ENCODE measurements around the gene CNTNAP2.

The CNTNAP2 gene

GRCh38 chr7:147859033-147859432 is 1742.4 kb downstream of the CNTNAP2 start:
- no peak for DNase-seq (ENCODE audit: low read depth)

DNA sequence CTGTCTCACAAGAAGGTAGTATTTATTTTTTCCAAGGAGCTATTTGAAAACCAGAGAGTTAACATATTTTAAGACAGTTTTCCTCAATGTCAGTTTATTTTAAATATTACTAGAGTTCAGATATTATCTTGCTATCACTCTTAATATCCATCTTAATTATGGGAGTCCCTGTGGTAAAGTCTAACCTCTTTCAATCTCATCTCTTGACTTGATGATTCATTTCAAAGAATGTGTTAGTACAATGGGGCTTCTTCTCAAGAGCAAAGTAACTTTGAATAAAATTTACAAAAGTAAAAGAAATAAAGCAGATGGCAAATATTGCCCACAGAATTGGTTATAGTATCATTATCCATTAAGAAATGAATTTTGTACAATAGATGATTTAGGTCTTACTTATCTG is 1742.9 kb downstream of the CNTNAP2 start:
- no peak for DNase-seq (ENCODE audit: low read depth)

DNA sequence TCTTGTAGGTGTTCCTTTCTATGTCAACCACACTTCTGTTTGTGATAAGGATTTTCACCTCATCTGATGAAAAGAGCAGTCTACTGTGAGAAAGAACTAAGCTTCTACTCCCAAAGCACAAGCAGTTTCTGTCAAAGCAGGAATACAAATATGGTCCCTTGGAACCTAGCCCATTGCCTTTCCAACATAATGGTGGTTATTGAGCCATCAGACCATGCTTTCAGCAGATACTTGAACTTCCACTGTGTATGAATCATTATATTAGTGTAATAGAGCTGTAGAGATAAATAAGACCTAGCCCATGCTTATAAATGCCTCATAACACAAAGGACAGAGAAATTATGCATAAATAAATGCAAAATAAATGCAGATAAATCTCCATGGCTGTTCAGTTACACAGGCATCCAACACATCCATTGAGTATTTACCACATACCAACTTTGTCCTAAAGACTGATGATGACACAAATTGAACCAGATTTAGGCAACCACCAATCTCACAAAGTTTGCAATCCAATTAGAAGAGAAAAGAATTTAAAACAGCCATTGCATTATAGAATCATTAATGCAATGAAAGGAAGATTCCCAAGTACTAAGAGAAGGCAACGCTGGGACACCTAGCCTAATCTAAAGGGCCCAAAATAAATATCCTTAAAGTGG is 1744.6 kb downstream of the CNTNAP2 start:
- DNase-seq (ENCODE audit: low read depth) = no peak

- no peak for DNase-seq (ENCODE audit: low read depth)
Observed at GRCh38 chr7:147861945-147862344, 1745.3 kb downstream of the CNTNAP2 start.

GRCh38 chr7:147869456-147869855 is 1752.9 kb downstream of the CNTNAP2 start:
- DNase-seq (ENCODE audit: low read depth) = no peak

DNA sequence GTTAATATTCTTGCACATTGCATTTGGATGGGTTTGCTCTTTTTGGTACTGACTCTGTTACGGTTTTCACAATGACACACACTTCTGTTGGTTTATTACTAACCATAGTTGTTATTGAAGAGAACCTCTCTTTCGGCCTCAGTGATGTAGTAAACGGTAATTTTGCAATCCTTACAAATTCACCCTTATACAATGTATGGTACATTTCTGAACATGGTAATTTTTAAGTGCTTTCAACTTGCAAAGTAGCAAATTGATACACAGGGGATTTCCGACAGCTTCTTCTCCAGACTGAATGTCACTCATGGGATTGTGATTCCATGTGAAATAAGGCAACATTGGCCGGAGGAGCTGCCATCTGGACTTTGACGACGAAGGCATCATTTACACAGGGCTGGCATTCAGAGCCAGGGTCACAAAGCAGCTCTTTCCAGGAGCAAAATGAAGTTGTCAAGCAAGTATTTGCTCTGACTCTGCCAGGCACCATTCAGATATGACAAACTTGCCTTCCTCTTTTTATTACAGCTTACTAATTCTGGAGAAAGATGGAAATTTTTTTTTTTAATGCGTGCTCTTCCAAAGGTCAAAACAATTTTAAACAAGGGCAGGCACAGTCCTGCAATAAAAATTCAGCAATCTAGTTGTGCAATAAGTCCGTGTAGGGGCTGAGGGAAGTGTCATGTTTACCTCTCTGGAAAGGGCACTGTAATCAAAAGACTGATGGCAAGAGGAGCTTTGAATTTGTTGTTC is 1762.5 kb downstream of the CNTNAP2 start:
- DNase-seq (ENCODE audit: low read depth) = no peak

GRCh38 chr7:147885869-147886268 is 1769.3 kb downstream of the CNTNAP2 start:
- DNase-seq (ENCODE audit: low read depth) = no peak

DNA sequence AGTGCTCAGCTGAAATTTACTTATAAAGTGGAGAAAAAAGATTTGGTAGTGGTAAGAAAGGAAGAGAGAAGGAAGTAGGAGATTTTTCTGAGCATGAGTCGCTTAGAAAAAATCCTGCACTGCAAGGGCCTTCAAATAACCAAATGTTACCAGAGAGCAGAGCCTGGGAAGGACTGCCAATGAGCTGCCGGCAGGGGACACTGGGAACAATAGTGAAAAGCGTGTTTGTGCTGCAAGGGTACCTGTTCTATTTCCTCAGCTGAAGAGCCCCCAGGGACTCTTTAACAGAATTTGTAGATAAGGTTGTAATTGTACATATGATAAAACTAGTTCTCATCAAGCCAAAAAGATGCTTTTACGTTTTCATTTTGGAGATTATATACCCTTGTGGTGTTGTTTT is 1777.7 kb downstream of the CNTNAP2 start:
- DNase-seq (ENCODE audit: low read depth) = no peak

DNA sequence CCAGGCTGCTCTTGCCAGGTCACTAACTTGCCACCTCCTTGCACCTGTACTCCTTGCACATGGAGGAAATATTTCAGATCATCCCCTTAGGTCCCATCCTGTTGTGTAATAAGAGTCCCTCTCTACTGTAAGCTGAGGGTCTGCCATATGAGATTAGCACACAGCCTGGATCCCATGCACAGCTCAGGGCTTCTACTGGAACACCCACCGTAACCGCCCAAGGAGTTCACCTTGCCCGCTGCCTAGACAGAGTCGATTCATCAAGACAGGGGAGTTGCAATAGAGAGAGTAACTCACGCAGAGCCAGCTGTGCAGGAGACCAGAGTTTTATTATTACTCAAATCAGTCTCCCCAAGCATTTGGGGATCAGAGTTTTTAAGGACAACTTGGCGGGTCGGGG is 1779.5 kb downstream of the CNTNAP2 start:
- DNase-seq (ENCODE audit: low read depth) = no peak

GRCh38 chr7:147903536-147904218 is 1787.1 kb downstream of the CNTNAP2 start:
- DNase-seq (ENCODE audit: low read depth) = no peak

- no peak for DNase-seq (ENCODE audit: low read depth)
Observed at GRCh38 chr7:147904219-147904576, 1787.6 kb downstream of the CNTNAP2 start.

GRCh38 chr7:147909431-147910148 is 1793.0 kb downstream of the CNTNAP2 start:
- no peak for DNase-seq (ENCODE audit: low read depth)

DNA sequence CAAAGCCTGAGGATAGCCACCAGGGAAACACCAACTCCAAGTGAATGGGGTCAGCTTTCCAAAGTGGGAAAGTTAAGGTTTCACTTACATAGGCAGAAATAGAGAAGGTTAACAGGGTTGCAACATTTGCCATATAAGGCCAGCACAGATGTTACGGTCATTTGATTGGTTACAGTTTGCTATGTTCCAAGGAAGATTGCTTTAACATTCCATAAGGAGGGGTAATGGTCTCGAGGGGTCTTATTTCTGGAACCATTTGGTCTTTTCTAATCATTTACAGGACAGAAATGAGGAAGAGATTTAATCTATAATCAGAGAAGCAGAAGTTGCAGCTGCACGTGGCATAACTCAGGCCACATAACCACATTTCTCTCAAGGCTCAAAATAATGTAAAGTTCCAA is 1794.6 kb downstream of the CNTNAP2 start:
- no peak for DNase-seq (ENCODE audit: low read depth)

- no peak for DNase-seq (ENCODE audit: low read depth)
Observed at GRCh38 chr7:147912291-147912690, 1795.7 kb downstream of the CNTNAP2 start.

- no peak for DNase-seq (ENCODE audit: low read depth)
Observed at GRCh38 chr7:147912946-147913638, 1796.5 kb downstream of the CNTNAP2 start.

GRCh38 chr7:147915781-147916180 is 1799.2 kb downstream of the CNTNAP2 start:
- no peak for DNase-seq (ENCODE audit: low read depth)

- DNase-seq (ENCODE audit: low read depth) = no peak
Observed at GRCh38 chr7:147916573-147916972, 1800.0 kb downstream of the CNTNAP2 start.

GRCh38 chr7:147923841-147924240 is 1807.2 kb downstream of the CNTNAP2 start:
- no peak for DNase-seq (ENCODE audit: low read depth)

DNA sequence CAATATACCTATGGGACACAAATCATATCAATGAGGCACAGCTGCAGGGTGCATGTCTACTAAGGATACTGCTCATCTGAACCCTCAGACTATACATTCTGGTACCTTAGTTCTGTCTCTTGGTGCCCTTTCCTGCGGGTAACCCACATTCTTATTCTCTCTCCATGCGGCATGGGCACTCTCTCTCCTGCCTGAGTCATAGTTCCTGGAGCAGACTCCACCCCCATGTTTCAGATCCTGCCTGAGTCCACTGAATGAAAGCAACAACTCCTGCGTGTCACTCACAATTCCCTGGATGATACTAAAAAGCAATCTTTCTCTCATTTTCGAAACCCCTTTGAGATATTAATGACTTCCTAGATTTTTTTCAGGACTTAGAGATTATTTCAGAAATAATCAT is 1820.8 kb downstream of the CNTNAP2 start:
- no peak for DNase-seq (ENCODE audit: low read depth)

DNA sequence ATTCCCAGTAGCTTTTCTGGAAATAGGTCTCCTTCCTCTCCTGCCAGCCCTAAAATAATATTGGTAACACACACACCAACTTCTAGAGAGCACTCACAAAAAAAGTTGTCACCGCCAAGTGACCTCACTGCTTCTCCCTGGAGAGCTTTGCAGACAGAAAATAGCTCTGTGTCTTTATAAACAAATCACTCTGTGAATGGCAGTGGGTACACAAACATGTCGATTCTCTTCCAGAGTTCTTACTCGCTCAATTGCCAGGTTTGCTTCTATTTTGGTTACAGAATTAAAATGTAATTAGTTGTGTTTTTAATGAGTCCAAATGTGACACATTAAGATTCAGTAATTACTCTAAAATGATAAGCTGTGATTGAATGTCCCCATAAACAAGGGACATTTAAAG is 1824.8 kb downstream of the CNTNAP2 start:
- DNase-seq (ENCODE audit: low read depth) = no peak

GRCh38 chr7:147944321-147944720 is 1827.7 kb downstream of the CNTNAP2 start:
- no peak for DNase-seq (ENCODE audit: low read depth)

GRCh38 chr7:147952918-147953317 is 1836.3 kb downstream of the CNTNAP2 start:
- no peak for DNase-seq (ENCODE audit: low read depth)

All from stimulated activated CD8-positive, alpha-beta memory T cell treated with anti-CD3 and anti-CD28 coated beads, Interleukin-15, amount 100 ng/mL, for 24 hours (primary cell).